HG03378 (cell line): ENCODE data around the gene IKZF1.
A peak's percentile ranks its signal among the peaks of the same experiment; 100 is the strongest.

Experiments
- ATAC-seq: cut with Tn5 transposase; IDR thresholded peaks from one replicate; pipeline ENCODE4 v1.9.1; 2021; ENCODE audit warnings: mild to moderate bottlenecking, moderate library complexity; ENCODE audit not compliant: unreplicated experiment

IKZF1 gene

GRCh38 chr7:50307368-50308032, 3.0 kb downstream of the IKZF1 start:
- no peak for ATAC-seq

- ATAC-seq, result no peak
Measured at GRCh38 chr7:50308203-50308531, 3.7 kb downstream of the IKZF1 start.

GRCh38 chr7:50308532-50309385, 4.2 kb downstream of the IKZF1 start:
- peak; percentile 28 for ATAC-seq

GRCh38 chr7:50309721-50310120, 5.2 kb downstream of the IKZF1 start:
- no peak for ATAC-seq

GRCh38 chr7:50310361-50310760, 5.8 kb downstream of the IKZF1 start:
- no peak for ATAC-seq

GRCh38 chr7:50310956-50311355, 6.4 kb downstream of the IKZF1 start:
- no peak for ATAC-seq

GRCh38 chr7:50312250-50313162, 8.0 kb downstream of the IKZF1 start:
- ATAC-seq, result no peak

GRCh38 chr7:50314836-50315592, 10.5 kb downstream of the IKZF1 start:
- ATAC-seq, result no peak

- ATAC-seq, result no peak
Measured at GRCh38 chr7:50315739-50316671, 11.5 kb downstream of the IKZF1 start.

- ATAC-seq, result peak; percentile 74
Measured at GRCh38 chr7:50317221-50317678, 12.7 kb downstream of the IKZF1 start.

- no peak for ATAC-seq
Measured at GRCh38 chr7:50317697-50318669, 13.5 kb downstream of the IKZF1 start.

GRCh38 chr7:50321487-50322067, 17.1 kb downstream of the IKZF1 start:
- ATAC-seq, result no peak

- ATAC-seq, result no peak
Measured at GRCh38 chr7:50324113-50324512, 19.6 kb downstream of the IKZF1 start.

- ATAC-seq, result peak; percentile 40
Measured at GRCh38 chr7:50327443-50327842, 22.9 kb downstream of the IKZF1 start.

- ATAC-seq, result peak; percentile 26
Measured at GRCh38 chr7:50329775-50330174, 25.3 kb downstream of the IKZF1 start.

- no peak for ATAC-seq
Measured at GRCh38 chr7:50330254-50330653, 25.7 kb downstream of the IKZF1 start.

- no peak for ATAC-seq
Measured at GRCh38 chr7:50330696-50331095, 26.2 kb downstream of the IKZF1 start.
